ENCODE results near the gene EXOSC9. TPM values are rescaled to one million over a fixed set of nuclear protein-coding genes. Genes with fewer than 3 reads are reported as not detected.

The EXOSC9 gene
- total RNA-seq, 2 experiments from 2014 or later: 57.7 to 58.7 TPM

GRCh38 chr4:121838136-121838535, 37.0 kb downstream of the EXOSC9 start:
- no peaks in the 10 kb centered on the region for H3K27me3 Mint-ChIP-seq (ENCODE audit: low read depth)
- intact Hi-C loops (cut with micrococcal nuclease): no loop called here
- H3K4me1 Mint-ChIP-seq (ENCODE audit: low read depth): no peaks in the 10 kb centered on the region
- H3K4me3 Mint-ChIP-seq: no peak overlapping the region
- peaks cover 25% of the 10 kb centered on the region for H3K36me3 Mint-ChIP-seq (ENCODE audit: low read depth)
- no peak for DNase-seq
- H3K27ac Mint-ChIP-seq: no peak overlapping the region
- CTCF ChIA-PET: interaction anchor here (0.6 kb wide), 1 partner anchor 48 kb away, joined by 4 read pairs; no protein-coding TSS in a partner anchor
- H3K9me3 Mint-ChIP-seq: peaks cover 2% of the 10 kb centered on the region

- Mint-ChIP-seq H3K4me1 (ENCODE audit: low read depth) (no peaks in the 10 kb centered on the region), H3K27ac (no peak overlapping the region), H3K9me3 (peaks cover 2% of the 10 kb centered on the region), H3K27me3 (ENCODE audit: low read depth) (no peaks in the 10 kb centered on the region), H3K36me3 (ENCODE audit: low read depth) (peaks cover 28% of the 10 kb centered on the region), H3K4me3 (no peak overlapping the region)
- CTCF ChIA-PET: no interaction called here
- intact Hi-C loops (cut with micrococcal nuclease): no loop called here
- DNase-seq: no peak
Measured at GRCh38 chr4:121842862-121843261, 41.7 kb downstream of the EXOSC9 start.

GRCh38 chr4:121846662-121847061, 45.5 kb downstream of the EXOSC9 start:
- intact Hi-C loops (cut with micrococcal nuclease): no loop called here
- Mint-ChIP-seq H3K27ac (no peak overlapping the region), H3K4me3 (no peak overlapping the region), H3K36me3 (ENCODE audit: low read depth) (peaks cover 23% of the 10 kb centered on the region), H3K9me3 (no peaks in the 10 kb centered on the region), H3K27me3 (ENCODE audit: low read depth) (no peaks in the 10 kb centered on the region), H3K4me1 (ENCODE audit: low read depth) (no peaks in the 10 kb centered on the region)
- DNase-seq: no peak
- CTCF ChIA-PET: interaction anchor here (1.0 kb wide), 1 partner anchor 24 kb away, joined by 3 read pairs; no protein-coding TSS in a partner anchor

DNA sequence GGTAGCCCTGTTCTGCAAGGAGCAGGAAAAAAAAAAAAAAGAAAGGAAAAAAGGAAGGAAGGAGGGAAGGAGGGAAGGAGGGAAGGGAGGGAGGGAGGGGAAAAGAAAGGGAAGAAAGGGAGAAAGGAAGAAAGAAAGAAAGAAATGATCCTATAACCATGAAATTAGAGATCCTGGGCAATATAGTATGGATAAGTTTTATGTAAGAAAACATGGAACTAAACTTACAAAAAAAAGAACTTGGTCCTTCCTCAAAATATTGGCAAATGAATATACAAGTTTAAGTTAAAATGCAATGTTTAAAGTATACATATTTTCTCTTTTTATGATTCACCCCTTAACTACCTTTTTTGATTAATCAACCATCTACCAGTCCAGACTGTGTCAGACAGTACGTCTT, 50.2 kb downstream of the EXOSC9 start:
- Mint-ChIP-seq H3K9me3 (no peaks in the 10 kb centered on the region), H3K27ac (no peak overlapping the region), H3K4me3 (no peak overlapping the region), H3K36me3 (ENCODE audit: low read depth) (peaks cover 20% of the 10 kb centered on the region), H3K4me1 (ENCODE audit: low read depth) (no peaks in the 10 kb centered on the region), H3K27me3 (ENCODE audit: low read depth) (no peaks in the 10 kb centered on the region)
- intact Hi-C loops (cut with micrococcal nuclease): no loop called here
- no peak for DNase-seq
- CTCF ChIA-PET: no interaction called here

DNA sequence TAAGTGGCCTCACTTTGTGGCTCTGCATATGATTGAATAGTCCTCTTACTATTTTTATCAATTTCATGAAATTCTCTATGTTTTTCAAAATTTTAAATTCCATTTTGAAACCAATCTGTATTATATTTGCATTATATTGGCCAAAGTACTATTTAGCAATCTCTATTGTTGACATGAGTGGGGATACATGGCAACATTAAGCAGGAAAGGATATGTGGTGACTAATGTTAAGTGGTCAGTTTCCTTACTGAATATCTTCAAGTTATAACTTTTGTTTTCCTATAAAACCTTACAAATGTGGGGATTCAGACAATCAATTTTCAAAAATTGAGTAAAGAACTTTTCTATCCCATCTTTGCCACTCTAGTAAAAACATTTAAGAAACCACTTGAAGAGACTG, 59.0 kb downstream of the EXOSC9 start:
- no peak for DNase-seq
- no peak overlapping the region for H3K4me3 Mint-ChIP-seq
- CTCF ChIA-PET: no interaction called here
- no peaks in the 10 kb centered on the region for H3K27me3 Mint-ChIP-seq (ENCODE audit: low read depth)
- H3K9me3 Mint-ChIP-seq: no peaks in the 10 kb centered on the region
- H3K27ac Mint-ChIP-seq: no peak overlapping the region
- intact Hi-C loops (cut with micrococcal nuclease): no loop called here
- H3K4me1 Mint-ChIP-seq (ENCODE audit: low read depth): peaks cover 19% of the 10 kb centered on the region
- peaks cover 15% of the 10 kb centered on the region for H3K36me3 Mint-ChIP-seq (ENCODE audit: low read depth)

GRCh38 chr4:121861426-121861825, 60.3 kb downstream of the EXOSC9 start:
- peaks cover 27% of the 10 kb centered on the region for H3K4me1 Mint-ChIP-seq (ENCODE audit: low read depth)
- CTCF ChIA-PET: interaction anchor here (0.6 kb wide), 1 partner anchor 482 kb away, joined by 3 read pairs; no protein-coding TSS in a partner anchor
- DNase-seq: no peak
- H3K9me3 Mint-ChIP-seq: no peaks in the 10 kb centered on the region
- intact Hi-C loops (cut with micrococcal nuclease): no loop called here
- peaks cover 25% of the 10 kb centered on the region for H3K36me3 Mint-ChIP-seq (ENCODE audit: low read depth)
- H3K27me3 Mint-ChIP-seq (ENCODE audit: low read depth): no peaks in the 10 kb centered on the region
- H3K4me3 Mint-ChIP-seq: no peak overlapping the region
- H3K27ac Mint-ChIP-seq: no peak overlapping the region

DNA sequence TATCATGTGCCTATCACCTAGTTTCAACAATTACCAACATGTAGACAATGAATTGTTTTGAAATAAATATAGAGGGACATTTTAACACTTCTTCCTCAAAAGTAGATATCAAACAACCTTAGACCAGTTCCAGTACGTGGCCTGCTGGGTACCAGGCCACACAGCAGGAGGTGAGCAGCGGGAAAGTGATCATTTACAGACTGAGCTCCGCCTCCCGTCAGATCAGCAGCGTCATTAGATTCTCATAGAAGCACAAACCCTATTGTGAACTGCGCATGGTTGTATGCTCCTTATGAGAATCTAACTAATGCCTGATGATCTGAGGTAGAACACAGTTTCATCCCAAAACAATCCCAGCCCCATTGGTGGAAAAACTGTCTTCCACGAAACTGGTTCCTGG, 62.7 kb downstream of the EXOSC9 start:
- no peaks in the 10 kb centered on the region for H3K9me3 Mint-ChIP-seq
- no peaks in the 10 kb centered on the region for H3K27me3 Mint-ChIP-seq (ENCODE audit: low read depth)
- H3K4me1 Mint-ChIP-seq (ENCODE audit: low read depth): peaks cover 34% of the 10 kb centered on the region
- no peak for DNase-seq
- H3K36me3 Mint-ChIP-seq (ENCODE audit: low read depth): peaks cover 29% of the 10 kb centered on the region
- H3K27ac Mint-ChIP-seq: peak overlapping the region; percentile 35
- intact Hi-C loops (cut with micrococcal nuclease): no loop called here
- CTCF ChIA-PET: no interaction called here
- no peak overlapping the region for H3K4me3 Mint-ChIP-seq

Other genes with a start within 250 kb of the EXOSC9 start
- gene ANXA5, start 104.3 kb upstream of the EXOSC9 start, total RNA-seq: 10 to 100 TPM; 98.4 to 99.5 TPM
- not detected for gene SMIM43, start 36.2 kb upstream of the EXOSC9 start, total RNA-seq
- gene CCNA2, start 22.6 kb downstream of the EXOSC9 start, total RNA-seq: 100 to 1,000 TPM; 133 to 138 TPM
- 10 to 100 TPM; 16.6 to 19.4 TPM for gene BBS7, start 69.2 kb downstream of the EXOSC9 start, total RNA-seq
- gene TRPC3, start 150.7 kb downstream of the EXOSC9 start, total RNA-seq: 1 to 10 TPM; 2.0 to 2.5 TPM

Measured in activated naive CD4-positive, alpha-beta T cell treated with anti-CD3 and anti-CD28 coated beads for 36 hours (primary cell).